AG09309 (cell line): ENCODE measurements around the gene L3MBTL2.
"Not testable (repeated sequence)": the region's sequence is repeated elsewhere in the genome, so short reads cannot be mapped to it uniquely, and the experiment has no call there.

Experiments
- DNase-seq: peaks from one replicate; pipeline ENCODE4 v3.0.0-alpha.2; 2010; ENCODE audit warnings: low read depth
- H3K4me3 ChIP-seq: 2 replicates; pipeline ENCODE4 v1.5.1; 2011; ENCODE audit warnings: mild to moderate bottlenecking, low read depth, low read length, moderate library complexity; ENCODE audit not compliant: control insufficient read depth
- TF ChIP-seq, protein P1 (sequence below): IDR thresholded peaks from 2 replicates; pipeline ENCODE4 v1.5.1; 2011; ENCODE audit warnings: mild to moderate bottlenecking, low read depth, low read length, inconsistent platforms; ENCODE audit not compliant: insufficient read depth, control insufficient read depth; ENCODE audit errors: missing control alignments

L3MBTL2 gene

DNA sequence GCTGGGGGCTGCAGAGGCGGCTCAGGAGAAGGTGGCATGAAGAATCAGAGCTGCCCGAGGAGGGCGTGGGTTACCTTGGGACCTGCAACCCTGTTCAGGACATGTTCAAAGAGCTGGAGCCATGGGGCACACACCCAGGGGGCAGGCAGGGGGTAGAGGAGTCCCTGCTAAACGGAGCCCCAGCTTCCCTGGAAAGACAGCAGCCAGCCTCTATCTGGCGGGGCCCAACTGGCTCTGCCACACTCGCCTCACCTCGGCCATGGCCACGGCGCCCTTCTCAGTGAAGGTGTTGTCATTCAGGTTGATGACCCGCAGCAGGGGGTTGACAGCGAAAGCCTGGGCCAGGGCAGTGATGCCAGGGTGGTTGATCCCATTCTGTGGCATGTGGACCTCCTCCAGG is 52.6 kb downstream of the L3MBTL2 start:
- no peak for DNase-seq
- TF ChIP-seq, protein P1, sequence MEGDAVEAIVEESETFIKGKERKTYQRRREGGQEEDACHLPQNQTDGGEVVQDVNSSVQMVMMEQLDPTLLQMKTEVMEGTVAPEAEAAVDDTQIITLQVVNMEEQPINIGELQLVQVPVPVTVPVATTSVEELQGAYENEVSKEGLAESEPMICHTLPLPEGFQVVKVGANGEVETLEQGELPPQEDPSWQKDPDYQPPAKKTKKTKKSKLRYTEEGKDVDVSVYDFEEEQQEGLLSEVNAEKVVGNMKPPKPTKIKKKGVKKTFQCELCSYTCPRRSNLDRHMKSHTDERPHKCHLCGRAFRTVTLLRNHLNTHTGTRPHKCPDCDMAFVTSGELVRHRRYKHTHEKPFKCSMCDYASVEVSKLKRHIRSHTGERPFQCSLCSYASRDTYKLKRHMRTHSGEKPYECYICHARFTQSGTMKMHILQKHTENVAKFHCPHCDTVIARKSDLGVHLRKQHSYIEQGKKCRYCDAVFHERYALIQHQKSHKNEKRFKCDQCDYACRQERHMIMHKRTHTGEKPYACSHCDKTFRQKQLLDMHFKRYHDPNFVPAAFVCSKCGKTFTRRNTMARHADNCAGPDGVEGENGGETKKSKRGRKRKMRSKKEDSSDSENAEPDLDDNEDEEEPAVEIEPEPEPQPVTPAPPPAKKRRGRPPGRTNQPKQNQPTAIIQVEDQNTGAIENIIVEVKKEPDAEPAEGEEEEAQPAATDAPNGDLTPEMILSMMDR: no peak
- no peak overlapping the region for H3K4me3 ChIP-seq

DNA sequence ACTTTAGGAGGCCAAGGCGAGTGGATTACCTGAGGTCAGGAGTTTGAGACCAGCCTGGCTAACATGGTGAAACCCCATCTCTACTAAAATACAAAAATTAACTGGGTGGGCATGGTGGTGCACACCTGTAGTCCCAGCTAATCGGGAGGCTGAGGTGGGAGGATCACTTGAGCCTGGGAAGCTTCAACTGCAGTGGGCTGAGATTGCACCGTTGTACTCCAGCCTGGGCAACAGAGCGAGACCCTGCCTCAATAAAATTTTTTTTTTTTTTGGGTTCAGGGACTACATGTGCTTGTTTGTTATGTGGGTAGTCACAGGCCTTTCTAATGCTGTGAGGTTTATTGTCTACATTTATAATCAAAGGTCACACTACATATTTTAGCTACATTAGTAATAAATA is 54.6 kb downstream of the L3MBTL2 start:
- H3K4me3 ChIP-seq, DNase-seq: not testable (repeated sequence)

DNA sequence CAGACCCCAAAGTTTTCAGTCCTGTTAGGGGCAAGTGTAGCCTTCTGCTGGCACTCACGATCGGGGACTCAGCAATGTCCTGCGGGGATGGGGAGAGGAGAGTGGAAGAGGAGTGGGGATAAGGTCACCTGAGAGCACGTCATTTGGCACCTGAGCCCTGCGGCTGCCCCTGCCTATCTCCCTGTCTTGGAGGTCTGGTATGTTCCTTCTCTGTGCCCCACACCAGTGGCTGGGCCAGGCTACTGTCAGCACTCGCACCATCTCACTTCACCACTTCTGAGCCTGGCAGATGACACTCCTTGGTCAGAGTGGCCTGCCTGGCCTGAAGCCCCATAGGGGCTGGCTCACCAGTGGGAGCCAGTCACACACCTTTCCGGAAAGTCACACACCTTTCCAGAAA is 55.8 kb downstream of the L3MBTL2 start:
- no peak overlapping the region for H3K4me3 ChIP-seq
- TF ChIP-seq, protein P1: no peak
- DNase-seq: no peak

DNA sequence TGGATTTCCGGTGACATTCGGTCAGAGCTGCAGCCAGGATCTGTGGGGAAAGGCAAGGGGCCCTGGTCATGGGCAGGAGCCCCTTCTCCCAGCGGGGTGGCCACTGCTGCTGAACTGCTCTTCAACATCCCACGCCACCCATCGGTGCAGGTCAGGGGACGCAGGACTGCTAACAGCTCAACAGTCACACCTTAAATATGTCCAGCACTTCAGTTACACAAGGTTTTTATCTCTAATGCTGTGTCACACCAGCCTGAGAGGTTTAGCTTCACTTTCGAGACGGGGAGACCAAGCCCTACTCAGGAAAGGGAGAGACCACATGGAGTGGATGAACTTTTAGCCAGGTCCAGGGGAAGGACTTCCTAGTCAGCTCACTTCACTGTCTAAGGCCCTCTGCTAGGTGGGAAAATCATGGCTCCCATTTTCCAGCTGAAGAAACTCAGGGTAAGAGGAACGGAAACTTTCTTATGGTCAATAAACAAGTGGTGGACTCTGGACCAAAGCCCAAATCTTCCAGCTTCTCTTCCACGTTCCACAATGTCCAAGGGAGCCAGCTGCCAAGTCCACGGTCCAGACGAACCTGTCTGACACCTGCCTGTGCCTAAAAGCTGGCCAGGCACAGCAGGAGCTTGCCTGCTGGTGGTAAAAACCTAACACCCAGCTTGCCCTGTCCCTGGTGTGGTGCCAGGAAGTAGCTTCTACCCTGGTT is 56.6 kb downstream of the L3MBTL2 start:
- TF ChIP-seq, protein P1: no peak
- no peak overlapping the region for H3K4me3 ChIP-seq
- DNase-seq: no peak

DNA sequence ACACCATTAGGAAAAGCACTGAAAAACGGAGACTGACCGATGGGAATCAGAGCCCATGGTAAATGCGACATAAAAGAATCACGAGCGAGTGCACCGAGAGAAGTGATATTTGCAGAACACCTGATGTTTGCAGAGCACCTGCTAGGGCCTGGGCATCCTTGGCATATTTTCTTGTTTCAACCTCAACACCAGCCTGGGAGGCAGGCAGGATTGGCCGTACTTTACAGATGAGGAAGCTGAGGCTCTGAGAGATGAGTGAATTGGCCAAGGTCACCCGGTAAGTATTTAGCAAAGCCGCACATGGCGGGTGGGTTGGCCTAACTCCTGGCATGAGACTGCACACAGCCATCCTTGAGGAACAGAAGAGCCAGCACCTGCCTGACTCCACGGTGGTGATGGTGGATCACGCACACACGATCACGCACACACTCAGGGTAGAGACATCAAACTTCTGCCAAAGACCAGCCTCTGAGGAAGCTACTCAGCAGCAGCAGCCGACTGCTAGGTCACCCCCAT is 57.2 kb downstream of the L3MBTL2 start:
- DNase-seq: no peak
- no peak overlapping the region for H3K4me3 ChIP-seq
- TF ChIP-seq, protein P1: no peak

DNA sequence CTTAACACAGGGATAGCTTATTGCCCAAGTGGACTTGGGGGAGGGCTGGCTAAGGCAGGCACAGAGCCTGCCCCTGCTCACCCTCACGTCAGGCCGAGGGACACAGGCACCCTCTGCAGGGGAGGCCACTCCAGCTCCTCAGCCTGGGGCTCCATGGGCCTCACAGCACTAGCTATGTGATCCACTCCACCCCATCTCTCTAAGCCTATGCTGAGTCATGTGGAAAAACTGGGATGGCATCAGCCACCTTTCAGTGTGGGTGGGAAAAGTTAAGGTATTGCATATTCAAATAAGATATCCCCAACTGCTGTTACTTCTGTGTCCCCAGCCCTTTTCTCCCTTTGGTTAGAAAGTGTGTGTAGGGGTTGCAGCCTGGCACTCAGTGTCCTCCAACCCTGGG is 58.6 kb downstream of the L3MBTL2 start:
- DNase-seq: no peak
- TF ChIP-seq, protein P1: no peak

DNA sequence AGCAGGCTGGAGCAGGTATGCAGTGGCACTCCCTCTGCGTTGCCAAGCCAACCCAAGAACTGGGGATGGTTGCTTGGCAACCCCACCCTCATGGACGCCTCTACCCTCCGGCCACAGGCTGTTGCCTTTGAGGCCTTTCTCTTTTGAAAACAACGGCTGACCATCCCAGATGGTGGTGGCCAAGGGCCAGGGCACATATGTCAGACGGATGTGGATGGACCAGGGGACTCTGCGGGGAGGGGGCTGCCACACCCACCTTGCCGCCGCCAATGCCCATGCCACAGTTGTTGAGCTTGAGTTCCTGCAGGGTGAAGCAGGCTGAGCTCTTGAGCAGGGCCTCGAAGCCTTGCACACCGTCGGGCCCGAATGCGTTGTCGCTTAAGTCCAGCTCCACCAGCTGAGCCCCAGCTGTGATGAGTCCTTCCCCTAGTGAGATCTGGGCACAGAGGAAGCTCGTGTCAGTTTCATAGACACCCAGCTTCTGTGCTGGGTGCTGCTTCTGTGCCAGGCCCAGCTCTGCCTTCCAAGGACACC is 59.4 kb downstream of the L3MBTL2 start:
- no peak for DNase-seq
- TF ChIP-seq, protein P1: no peak

More for the DNA sequence above, 58.6 kb downstream of the L3MBTL2 start:
- H3K4me3 ChIP-seq: no peak overlapping the region

More for the DNA sequence above, 59.4 kb downstream of the L3MBTL2 start:
- no peak overlapping the region for H3K4me3 ChIP-seq
